ENCODE measurements around the gene DNAJC5G.

The DNAJC5G gene

GRCh38 chr2:27275211-27276150, at the start of gene DNAJC5G:
TSS of gene DNAJC5G (plus strand) at chr2:27275433. CDS start at chr2:27276729, 1,296 bp downstream.
- no peak for DNase-seq

- DNase-seq = no peak
Measured at GRCh38 chr2:27225526-27225925, 49.7 kb upstream of the DNAJC5G start.

GRCh38 chr2:27227501-27227900, 47.7 kb upstream of the DNAJC5G start:
- DNase-seq = no peak

DNA sequence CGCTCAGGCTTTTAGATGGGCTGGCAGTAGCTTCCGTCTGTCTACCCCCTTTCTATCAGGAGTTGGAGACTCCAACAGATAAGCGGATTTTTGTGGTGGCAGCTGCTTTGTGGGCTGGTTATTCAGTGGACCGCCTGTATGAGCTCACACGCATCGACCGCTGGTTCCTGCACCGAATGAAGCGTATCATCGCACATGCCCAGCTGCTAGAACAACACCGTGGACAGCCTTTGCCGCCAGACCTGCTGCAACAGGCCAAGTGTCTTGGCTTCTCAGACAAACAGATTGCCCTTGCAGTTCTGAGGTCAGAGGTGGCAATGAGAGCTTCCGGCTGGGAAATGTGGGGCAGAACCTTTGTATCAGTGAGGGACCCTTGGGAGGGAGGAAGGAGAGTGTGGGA, 43.3 kb upstream of the DNAJC5G start:
- no peak for DNase-seq

DNA sequence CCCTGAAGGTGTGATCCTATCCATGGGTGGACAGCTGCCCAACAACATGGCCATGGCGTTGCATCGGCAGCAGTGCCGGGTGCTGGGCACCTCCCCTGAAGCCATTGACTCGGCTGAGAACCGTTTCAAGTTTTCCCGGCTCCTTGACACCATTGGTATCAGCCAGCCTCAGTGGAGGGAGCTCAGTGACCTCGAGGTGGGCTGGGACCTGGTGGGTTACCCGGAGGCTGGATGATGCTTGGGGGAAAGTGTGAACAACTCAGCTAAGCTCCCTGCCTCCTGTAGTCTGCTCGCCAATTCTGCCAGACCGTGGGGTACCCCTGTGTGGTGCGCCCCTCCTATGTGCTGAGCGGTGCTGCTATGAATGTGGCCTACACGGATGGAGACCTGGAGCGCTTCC, 41.9 kb upstream of the DNAJC5G start:
- DNase-seq = no peak

DNA sequence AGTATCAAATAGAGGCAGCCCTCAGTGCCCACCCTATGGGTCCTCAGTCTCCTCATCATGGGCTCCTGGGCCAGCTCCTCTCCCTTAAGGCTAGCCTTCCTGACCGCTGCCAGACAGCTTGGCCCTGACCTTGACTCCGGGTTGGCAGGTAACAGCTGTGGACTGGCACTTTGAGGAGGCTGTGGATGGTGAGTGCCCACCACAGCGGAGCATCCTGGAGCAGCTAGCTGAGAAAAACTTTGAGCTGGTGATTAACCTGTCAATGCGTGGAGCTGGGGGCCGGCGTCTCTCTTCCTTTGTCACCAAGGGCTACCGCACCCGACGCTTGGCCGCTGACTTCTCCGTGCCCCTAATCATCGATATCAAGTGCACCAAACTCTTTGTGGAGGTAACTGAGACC, 39.1 kb upstream of the DNAJC5G start:
- no peak for DNase-seq

DNA sequence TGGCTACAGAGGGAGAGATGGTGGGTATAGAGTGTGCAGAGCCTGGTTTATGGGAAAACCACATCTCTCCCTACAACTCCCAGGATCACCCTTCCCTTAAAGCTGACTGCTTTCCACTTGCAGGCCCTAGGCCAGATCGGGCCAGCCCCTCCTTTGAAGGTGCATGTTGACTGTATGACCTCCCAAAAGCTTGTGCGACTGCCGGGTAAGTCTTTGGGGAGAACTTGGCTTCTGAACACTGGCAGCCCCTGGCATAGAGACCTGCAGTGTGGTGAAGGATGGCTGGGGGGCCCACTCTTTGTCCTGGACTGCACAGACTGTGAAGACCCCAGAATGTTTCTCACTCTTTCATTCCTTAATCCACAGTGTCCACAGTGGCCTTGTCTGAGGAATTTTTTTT, 38.6 kb upstream of the DNAJC5G start:
- no peak for DNase-seq

DNA sequence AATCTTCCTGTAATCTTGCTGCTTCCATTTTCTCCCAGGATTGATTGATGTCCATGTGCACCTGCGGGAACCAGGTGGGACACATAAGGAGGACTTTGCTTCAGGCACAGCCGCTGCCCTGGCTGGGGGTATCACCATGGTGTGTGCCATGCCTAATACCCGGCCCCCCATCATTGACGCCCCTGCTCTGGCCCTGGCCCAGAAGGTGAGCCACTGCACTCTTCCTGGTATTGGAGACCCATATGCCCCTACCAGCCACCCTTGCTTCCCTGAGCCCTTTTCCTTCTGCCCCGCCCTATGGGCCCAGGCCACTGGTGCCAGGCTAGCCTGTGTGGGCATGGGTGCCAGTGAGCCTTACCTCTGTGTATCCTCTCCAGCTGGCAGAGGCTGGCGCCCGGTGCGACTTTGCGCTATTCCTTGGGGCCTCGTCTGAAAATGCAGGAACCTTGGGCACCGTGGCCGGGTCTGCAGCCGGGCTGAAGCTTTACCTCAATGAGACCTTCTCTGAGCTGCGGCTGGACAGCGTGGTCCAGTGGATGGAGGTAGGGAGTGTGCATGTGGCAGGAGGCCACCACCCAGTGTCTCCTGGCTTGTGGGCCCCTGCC, 37.8 kb upstream of the DNAJC5G start:
- DNase-seq = no peak

GRCh38 chr2:27238976-27239375, 36.3 kb upstream of the DNAJC5G start:
- DNase-seq = no peak

DNA sequence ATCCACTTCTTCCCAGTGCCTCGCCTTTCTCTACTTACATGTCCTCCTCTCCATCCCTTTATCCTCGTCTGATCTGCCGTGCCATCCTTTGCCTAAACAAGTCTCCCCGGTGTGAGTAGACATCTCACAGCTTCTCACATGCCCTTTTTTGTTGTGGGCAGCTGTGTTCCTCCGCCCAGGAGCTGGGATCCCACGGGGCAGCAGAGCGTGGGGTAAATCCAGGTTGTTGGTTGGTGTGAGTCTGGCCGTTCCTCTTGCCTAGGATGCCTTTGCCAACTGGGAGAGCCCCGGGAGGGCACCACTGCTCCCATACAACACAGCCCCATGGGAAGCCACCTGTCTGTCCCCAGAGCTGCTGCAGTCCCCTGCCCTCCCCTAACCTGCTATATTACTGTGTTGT, 34.8 kb upstream of the DNAJC5G start:
- DNase-seq = no peak

- no peak for DNase-seq
Measured at GRCh38 chr2:27241761-27242613, 33.2 kb upstream of the DNAJC5G start.

DNA sequence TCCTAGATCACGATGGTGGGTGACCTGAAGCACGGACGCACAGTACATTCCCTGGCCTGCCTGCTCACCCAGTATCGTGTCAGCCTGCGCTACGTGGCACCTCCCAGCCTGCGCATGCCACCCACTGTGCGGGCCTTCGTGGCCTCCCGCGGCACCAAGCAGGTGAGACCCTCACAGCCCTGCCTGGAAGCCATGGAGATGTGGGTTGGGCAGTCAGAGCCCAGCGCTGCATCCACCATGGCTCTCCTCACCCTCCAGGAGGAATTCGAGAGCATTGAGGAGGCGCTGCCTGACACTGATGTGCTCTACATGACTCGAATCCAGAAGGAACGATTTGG, 32.6 kb upstream of the DNAJC5G start:
- no peak for DNase-seq

GRCh38 chr2:27243391-27244130, 31.7 kb upstream of the DNAJC5G start:
- no peak for DNase-seq

DNA sequence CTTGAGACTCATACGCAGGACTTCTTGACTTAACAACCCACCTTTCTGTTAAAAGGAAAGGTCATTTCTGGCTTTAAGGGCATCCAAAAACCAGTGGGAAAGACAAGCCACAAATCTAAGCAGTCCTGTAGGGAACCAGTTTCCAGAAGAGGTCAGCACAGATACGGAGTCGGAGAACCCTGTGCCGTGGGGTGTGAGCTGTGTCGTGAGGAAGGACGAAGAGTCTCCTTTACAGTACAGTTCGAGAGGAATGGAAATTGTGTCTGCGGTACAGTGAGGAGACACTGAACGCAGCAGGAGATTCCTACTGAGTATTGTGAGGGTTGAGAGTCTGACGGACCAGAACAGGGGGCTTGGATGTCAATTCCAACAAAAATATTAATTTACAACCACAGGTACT, 30.1 kb upstream of the DNAJC5G start:
- no peak for DNase-seq

DNA sequence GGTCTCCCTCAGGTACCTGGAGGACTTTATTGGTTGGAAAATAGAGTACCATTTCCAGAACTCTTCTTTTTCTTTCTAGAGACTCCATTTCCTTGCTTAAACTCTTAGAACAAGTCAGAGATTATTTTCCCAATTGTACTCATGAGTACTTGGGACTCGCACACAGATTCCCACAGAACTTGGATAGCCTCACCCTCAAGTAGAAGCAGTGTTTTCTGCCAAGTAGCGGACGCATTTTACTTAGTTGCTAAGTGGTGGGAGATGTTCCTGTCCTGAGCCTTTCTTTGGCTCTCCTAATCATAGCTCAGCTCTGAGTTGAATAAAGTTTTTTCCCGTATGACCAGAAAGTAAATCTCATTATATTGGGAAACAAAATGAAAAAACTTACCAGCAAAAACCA, 29.6 kb upstream of the DNAJC5G start:
- no peak for DNase-seq

- DNase-seq = no peak
Measured at GRCh38 chr2:27247893-27248292, 27.3 kb upstream of the DNAJC5G start.

DNA sequence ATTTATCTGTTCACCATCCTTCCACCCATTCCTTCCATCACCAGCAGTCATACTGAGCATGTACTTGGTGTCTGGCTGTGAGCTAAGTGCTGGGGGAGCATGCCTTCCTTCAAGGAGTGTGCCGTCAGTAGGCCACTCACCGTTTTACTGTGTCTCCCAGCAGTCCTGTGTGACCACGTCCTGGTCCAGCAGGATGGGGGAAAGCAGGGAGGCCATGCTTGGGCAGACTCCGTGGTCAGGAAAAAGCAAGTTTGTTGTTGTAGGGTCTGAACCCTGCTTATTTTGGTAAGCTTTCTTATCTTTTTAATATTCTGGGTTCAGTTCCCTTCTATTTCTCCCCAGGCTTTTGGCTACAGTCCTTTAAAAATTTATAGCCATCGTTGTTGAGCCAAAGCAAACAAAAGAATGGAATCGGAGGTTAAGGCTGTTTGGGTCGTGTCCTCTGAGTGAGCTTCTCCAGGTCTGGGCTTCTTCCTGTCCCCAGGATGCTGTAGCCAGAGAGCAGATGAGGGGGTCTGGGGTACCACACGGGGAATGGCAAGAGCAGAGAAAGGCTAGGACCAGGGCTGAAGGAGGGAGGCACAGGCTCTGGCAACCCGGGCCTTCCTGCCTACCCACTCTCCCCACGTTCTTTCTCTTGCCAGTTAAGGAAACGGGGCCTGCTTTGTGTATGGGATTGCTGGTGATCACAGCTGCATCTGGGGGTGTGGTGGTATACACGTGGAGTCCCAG, 25.9 kb upstream of the DNAJC5G start:
- DNase-seq = no peak

GRCh38 chr2:27249891-27250651, 25.2 kb upstream of the DNAJC5G start:
- peak; percentile 14 for DNase-seq

DNA sequence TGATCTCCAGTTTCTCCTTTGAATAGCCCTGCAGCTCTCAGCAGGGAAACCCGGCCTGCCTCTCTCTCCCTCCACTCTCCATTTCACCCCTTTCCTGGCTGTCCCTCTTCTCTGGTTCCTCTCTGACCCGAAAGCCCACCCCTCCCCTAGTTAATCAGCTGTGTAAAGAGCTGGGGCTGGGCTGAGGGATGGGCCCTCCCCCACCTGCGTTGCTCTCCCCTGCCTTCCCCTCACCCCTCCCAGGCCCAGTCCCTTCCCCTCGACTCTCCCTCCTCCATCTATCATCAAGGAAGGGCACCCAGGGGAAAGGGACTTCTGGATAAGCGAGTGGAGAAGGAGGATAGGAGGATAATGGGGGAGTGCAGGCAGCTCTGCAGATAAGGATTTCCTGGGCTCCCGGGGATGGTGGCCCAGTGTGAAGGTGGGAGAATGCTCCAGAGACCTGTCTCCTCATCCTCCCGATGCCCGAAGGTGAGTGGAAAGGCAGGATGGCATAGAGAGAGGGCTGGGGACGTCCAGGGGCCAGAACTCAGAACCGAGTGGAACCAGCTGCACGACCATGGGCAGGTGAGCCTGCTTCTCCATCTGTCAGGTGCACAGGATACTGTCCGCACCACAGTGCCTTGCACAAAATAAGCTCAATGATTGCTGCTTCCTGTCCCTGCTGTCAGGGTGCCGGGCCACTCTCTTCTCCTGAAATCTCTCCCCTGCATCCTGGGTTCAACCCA, 24.4 kb upstream of the DNAJC5G start:
- no peak for DNase-seq

DNA sequence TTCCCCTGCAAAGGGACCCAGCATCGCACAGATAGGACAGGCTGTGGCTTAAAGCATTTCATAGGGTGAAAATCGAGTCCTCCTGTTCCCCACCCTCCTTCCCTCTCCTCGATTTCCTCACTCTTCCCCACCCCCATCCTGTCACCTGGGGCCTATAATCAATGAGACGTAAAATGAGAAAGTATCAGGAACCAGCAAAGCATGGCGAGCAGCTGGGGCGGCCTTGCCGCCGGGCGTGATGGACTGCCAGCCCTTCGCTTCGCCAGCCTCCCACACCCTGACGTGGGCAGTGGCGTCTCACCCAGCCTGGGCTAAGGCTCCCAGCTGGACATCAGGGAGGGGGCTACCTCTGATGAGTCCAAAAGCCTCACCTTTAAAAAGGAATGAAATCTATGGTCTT, 23.5 kb upstream of the DNAJC5G start:
- DNase-seq = no peak

- no peak for DNase-seq
Measured at GRCh38 chr2:27255187-27255586, 20.0 kb upstream of the DNAJC5G start.

Measured in NCI-H1092 treated with DMSO at 0.1 percent for 48 hours (cell line).